Measurements from ENCODE around the gene YEATS4. TPM values are rescaled to one million over a fixed set of nuclear protein-coding genes. Genes with fewer than 3 reads are reported as not detected.

YEATS4 gene
- polyA plus RNA-seq, 3 donors = 25.3 to 36.3 (median 34.1) TPM

DNA sequence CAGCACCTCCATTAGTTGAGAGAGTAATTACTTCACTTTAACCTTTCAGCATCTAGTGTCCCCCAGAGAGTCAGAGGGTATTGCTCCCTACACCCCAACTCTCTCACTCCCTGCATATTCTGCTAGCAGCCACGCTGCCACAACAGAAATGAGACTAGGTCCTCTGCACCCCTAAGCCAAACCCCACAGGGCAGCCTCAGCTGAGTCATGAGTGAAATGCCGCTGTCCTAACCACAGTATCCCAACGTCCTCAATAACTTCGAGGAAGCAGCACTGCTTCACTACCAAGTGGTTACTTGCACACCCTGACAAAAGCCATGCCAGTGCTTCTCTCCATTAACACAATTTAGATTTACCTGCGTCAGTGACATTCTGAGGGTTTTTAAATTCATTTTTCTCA is 18.2 kb upstream of the YEATS4 start:
- DNase-seq (ENCODE audit: low read depth in 3 of 3, low spot score in 2 of 3) = no peak

DNA sequence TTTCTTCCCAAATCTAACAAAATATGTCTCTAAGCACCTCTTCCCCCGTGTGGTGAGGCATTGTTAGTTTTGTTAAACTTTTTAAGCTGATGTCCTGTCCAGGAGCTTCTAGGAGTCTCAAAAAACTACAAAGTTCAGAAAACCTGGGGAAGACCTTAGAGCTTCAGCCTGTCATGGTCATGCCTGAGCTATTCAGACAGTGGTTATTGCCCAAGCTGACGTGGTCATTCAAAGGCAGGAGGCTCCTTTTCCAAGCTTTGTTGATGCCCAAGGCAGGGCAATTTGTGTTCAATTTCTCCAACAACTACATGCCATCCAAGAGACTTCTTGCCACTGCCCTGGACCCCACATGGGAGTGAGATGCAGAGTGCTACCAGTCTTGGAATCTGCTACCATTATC is 17.1 kb upstream of the YEATS4 start:
- DNase-seq (ENCODE audit: low read depth in 3 of 3, low spot score in 2 of 3) = no peak

DNA sequence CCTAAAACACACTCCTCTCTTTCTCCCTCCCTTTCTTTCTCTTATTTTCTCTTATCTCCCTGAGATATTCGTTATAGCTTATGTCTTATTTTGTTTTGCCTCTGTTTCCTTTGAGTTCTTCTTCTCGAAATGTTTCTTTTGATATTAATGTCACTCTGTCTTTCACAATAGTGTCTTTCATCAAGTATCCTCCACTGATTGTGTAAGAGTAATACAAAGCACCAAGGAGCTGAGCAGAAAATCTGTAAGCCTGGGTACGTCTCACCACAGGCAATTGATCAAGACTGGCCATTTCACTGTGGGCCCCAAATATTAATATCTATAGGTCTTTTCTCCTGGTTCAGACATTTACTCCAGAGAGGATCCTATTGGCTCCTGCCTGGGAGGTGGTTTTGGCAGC is 16.2 kb upstream of the YEATS4 start:
- no peak for DNase-seq (ENCODE audit: low read depth in 3 of 3, low spot score in 2 of 3)

- no peak for DNase-seq (ENCODE audit: low read depth in 3 of 3, low spot score in 2 of 3)
Measured at GRCh38 chr12:69343885-69344612, 15.5 kb upstream of the YEATS4 start.

- no peak for DNase-seq (ENCODE audit: low read depth in 3 of 3, low spot score in 2 of 3)
Measured at GRCh38 chr12:69345077-69345476, 14.5 kb upstream of the YEATS4 start.

DNA sequence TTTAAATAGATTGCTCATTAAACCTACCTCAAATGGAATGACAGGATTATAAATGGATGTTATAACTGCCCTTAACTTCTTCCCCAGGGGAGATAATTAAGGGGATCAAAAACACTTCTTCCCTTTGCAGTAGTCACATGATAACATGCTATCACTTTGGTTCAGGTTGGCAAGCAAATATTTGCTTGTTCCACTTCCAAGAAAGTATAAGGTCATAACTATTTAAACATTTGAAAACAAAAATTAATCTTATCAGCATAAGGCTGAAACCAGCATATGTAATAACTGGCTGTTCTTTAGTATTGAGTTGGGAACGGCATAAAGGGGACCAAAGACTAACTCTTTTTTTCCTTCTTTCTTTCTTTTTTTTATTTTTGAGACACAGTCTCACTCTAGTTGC is 13.8 kb upstream of the YEATS4 start:
- DNase-seq (ENCODE audit: low read depth in 3 of 3, low spot score in 2 of 3) = no peak

DNA sequence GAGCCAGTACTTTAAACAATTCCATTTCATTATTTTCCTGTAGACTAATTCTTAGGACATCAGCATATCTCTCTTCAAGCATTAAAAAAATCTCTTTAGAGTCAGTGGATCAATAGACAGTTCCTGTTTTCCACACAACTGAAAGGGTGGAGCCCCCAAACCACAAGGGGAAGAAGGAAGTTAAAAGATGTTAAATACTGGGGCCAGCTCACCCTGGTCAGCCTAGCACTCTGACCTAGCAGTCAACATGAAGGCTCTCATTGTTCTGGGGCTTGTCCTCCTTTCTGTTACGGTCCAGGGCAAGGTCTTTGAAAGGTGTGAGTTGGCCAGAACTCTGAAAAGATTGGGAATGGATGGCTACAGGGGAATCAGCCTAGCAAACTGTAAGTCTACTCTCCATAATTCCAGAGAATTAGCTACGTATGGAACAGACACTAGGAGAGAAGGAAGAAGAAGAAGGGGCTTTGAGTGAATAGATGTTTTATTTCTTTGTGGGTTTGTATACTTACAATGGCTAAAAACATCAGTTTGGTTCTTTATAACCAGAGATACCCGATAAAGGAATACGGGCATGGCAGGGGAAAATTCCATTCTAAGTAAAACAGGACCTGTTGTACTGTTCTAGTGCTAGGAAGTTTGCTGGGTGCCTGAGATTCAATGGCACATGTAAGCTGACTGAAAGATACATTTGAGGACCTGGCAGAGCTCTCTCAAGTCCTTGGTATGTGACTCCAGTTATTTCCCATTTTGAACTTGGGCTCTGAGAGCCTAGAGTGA is 11.2 kb upstream of the YEATS4 start, which contains the start of gene LYZ:
LYZ (plus strand) TSS at position 220 of the 777 bp plus-strand sequence; CDS start at position 248, 28 bp downstream.
- DNase-seq (ENCODE audit: low read depth in 3 of 3, low spot score in 2 of 3) = no peak

- no peak for DNase-seq (ENCODE audit: low read depth in 3 of 3, low spot score in 2 of 3)
Measured at GRCh38 chr12:69350002-69350626, 9.4 kb upstream of the YEATS4 start.

- DNase-seq (ENCODE audit: low read depth in 3 of 3, low spot score in 2 of 3) = no peak
Measured at GRCh38 chr12:69350777-69351176, 8.8 kb upstream of the YEATS4 start.

DNA sequence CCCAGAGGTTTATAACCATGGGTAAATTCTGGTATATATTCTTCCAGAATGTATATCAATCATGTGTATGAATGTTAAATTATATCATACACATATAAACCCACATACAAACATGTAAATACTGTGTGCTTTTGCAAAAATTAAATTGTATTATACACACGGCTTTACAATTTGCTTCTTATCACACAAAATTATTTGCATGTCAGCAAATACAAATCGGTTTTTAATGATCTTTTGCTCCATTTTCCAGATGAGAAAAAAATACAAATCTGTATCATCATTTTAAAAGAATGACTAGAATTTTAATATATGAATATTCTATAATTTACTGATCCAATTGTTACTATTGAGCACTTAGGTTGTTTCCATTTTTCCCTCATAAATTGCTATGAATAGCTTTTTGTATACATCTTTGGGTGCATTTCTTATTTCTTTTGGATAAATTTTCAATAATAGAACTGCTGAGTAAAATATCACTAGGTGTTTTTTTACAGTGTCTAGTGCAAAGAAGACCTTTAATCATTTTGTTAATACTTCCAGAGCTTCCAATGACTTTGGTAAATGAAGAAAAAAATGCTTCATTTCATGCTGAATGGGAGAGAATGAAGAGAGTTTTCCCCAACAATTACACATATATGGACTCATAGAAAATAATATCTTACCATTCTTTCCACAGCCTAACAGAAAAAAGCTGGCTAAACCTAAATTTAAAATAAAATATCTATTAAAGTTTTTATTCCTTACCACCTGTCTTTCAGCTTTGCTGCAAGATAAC is 7.9 kb upstream of the YEATS4 start:
- DNase-seq (ENCODE audit: low read depth in 3 of 3, low spot score in 2 of 3) = no peak

- no peak for DNase-seq (ENCODE audit: low read depth in 3 of 3, low spot score in 2 of 3)
Measured at GRCh38 chr12:69352904-69353303, 6.6 kb upstream of the YEATS4 start.

DNA sequence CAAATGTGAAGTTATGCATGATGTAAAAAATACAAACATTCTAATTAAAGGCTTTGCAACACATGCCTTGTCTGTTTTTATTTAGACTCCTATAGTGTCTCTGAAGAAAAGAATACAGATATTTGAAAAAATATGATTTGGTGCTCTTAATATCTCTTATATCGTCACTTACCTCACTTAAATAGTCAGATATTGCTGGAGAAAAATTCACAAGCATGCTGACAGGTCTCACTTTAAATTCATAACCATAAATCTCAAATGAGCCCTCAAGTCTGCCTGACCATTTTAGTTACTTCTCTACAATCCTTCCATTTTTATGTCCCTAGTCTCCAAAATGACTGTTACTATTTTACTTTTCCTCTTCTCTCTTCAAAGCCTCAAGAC is 5.4 kb upstream of the YEATS4 start:
- no peak for DNase-seq (ENCODE audit: low read depth in 3 of 3, low spot score in 2 of 3)

GRCh38 chr12:69354556-69355187 is 4.9 kb upstream of the YEATS4 start:
- DNase-seq (ENCODE audit: low read depth in 3 of 3, low spot score in 2 of 3) = no peak

GRCh38 chr12:69355363-69356028 is 4.0 kb upstream of the YEATS4 start:
- no peak for DNase-seq (ENCODE audit: low read depth in 3 of 3, low spot score in 2 of 3)

- DNase-seq (ENCODE audit: low read depth in 3 of 3, low spot score in 2 of 3) = no peak
Measured at GRCh38 chr12:69360348-69360672, 767 bp downstream of the YEATS4 start.

GRCh38 chr12:69366796-69367195 is 7.3 kb downstream of the YEATS4 start:
- DNase-seq (ENCODE audit: low read depth in 3 of 3, low spot score in 2 of 3) = no peak

DNA sequence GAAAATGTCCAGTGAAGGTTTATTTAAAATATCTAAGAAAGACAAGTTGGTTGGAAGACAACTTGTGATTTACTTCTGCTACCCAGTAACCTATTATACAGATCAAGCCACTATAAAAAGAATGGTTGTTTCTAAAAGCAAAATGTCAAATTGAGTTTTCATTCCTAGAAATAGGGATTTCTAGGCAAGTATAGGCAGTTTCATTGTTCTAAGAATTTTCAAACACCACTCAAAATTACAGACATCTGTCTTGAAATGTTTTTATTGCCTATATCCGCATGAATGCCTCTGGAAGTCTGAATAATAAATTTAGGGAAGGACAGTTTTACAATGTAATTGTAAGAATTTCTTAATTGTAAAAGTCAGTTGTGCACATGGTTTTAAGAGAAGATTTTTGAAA is 8.6 kb downstream of the YEATS4 start:
- no peak for DNase-seq (ENCODE audit: low read depth in 3 of 3, low spot score in 2 of 3)

DNA sequence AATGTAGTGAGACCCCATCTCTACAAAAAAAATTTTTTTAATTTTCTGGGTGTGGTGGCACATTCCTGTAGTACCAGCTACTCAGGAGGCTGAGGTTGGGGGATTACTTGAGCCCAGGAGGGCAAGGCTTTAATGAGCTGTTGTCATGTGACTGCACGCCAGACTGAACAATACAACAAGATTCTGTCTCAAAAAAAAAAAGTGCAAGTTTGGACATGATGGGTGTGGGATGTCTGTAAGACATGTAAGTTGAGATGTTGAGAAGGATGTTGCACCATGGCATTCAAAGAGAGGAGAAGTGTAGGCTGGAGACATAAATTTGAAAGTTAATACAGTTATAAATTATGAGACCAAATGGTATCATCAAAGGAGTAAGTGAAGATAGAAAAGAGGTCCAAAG is 23.5 kb downstream of the YEATS4 start:
- no peak for DNase-seq (ENCODE audit: low read depth in 3 of 3, low spot score in 2 of 3)

- DNase-seq (ENCODE audit: low read depth in 3 of 3, low spot score in 2 of 3) = no peak
Measured at GRCh38 chr12:69385038-69385437, 25.5 kb downstream of the YEATS4 start.

- DNase-seq (ENCODE audit: low read depth in 3 of 3, low spot score in 2 of 3) = no peak
Measured at GRCh38 chr12:69386921-69387320, 27.4 kb downstream of the YEATS4 start.

Measured in right renal cortex interstitium (tissue), 3 donors.